Heart left ventricle (tissue), 16 donors: ENCODE measurements around the gene RAI2. TPM values are rescaled to one million over a fixed set of nuclear protein-coding genes. Genes with fewer than 3 reads are reported as not detected.
A peak's percentile ranks its signal among the peaks of the same experiment; 100 is the strongest.
"Not testable (repeated sequence)": the region's sequence is repeated elsewhere in the genome, so short reads cannot be mapped to it uniquely, and the experiment has no call there.

Experiments used
- ATAC-seq, 4 donors: fragments of 200-7000 bp; cut with Tn5 transposase; one replicate each; pipeline ENCODE4 v1.9.1; 2020 to 2022; ENCODE audit warnings: moderate library complexity in 4 of 4, mild to moderate bottlenecking in 3 of 4, moderate number of reproducible peaks in 1 of 4
- DNase-seq, 5 donors: peaks; one replicate each; pipeline ENCODE4 v3.0.0-alpha.2; 2020
- H3K27ac ChIP-seq, 12 donors: fragments of 200-600 bp; sonication (generic) in 4 of 12; one replicate each; pipeline versions ENCODE4 v1.5.0 to v1.8.0; 2016 to 2022; ENCODE audit warnings: mild to moderate bottlenecking in 2 of 12
- H3K27me3 ChIP-seq, 9 donors: fragments of 200-600 bp; sonication (generic) in 2 of 9; one replicate each; pipeline versions ENCODE4 v1.5.1 to v1.8.0; 2016 to 2022; ENCODE audit warnings: mild to moderate bottlenecking in 3 of 9
- H3K36me3 ChIP-seq, 9 donors: fragments of 200-600 bp; sonication (generic) in 2 of 9; one replicate each; pipeline versions ENCODE4 v1.5.0 to v1.8.0; 2018 to 2022; ENCODE audit warnings: mild to moderate bottlenecking in 2 of 9
- H3K4me1 ChIP-seq, 12 donors: fragments of 200-600 bp; sonication (generic) in 4 of 12; one replicate each; pipeline versions ENCODE4 v1.5.0 to v1.8.0; 2016 to 2022; ENCODE audit warnings: mild to moderate bottlenecking in 3 of 12
- H3K4me3 ChIP-seq, 12 donors: fragments of 200-600 bp; sonication (generic) in 4 of 12; one replicate each; pipeline versions ENCODE4 v1.5.0 to v1.8.0; 2017 to 2022; ENCODE audit warnings: mild to moderate bottlenecking in 9 of 12, moderate library complexity in 4 of 12
- H3K9me3 ChIP-seq, 12 donors: fragments of 200-600 bp; sonication (generic) in 4 of 12; one replicate each; pipeline versions ENCODE4 v1.5.0 to v1.8.0; 2016 to 2022; ENCODE audit warnings: mild to moderate bottlenecking in 1 of 12
- POLR2A ChIP-seq, 2 donors: fragments of 450-650 bp; IDR thresholded peaks; one replicate each; pipeline ENCODE4 v1.6.1; 2017; ENCODE audit warnings: antibody characterized with exemption in 2 of 2, mild to moderate bottlenecking in 2 of 2, moderate library complexity in 2 of 2
- WGBS, 4 donors: extraction: QIAGEN DNeasy Blood & Tissue Kit in 2 of 4; methylation state at CpG; one replicate each; pipeline versions ENCODE4 v1.1.5 to v1.1.7; 2013 to 2018; 5-methylcytosine and 5-hydroxymethylcytosine counted together
- intact Hi-C, 10 donors: fragments of 100-400 bp; cut with DNase I; formaldehyde crosslinking; loops; one replicate each; pipeline versions ENCODE4 v1.11.1 to v1.14.2; 2022
- polyA plus RNA-seq, 2 donors: library from polyadenylated mRNA; stranded (reverse); fragments of 200-250 nt; gene quantifications; one replicate each; pipeline ENCODE4 v1.2.3, GENCODE V29; 2013
- total RNA-seq, 9 donors: library from RNA; depleted of rRNA in 2 of 9; stranded (reverse); fragments of >200 nt in 2 of 9; fragmentation: NEBNext Ultra II Directional in 3 of 9; extraction: Animal tissue kit (Norgen Biotek cat#: 25700) in 3 of 9; gene quantifications; one replicate each; pipeline versions ENCODE4 v1.1.0 to v1.2.4, GENCODE V29; 2016 to 2023
- TF ChIP-seq, protein P1 (sequence below), 12 donors: fragments of 200-600 bp; sonication (generic) in 4 of 12; IDR thresholded peaks; one replicate each; pipeline versions ENCODE4 v1.5.0 to v1.8.0; 2018 to 2022; ENCODE audit warnings: antibody characterized with exemption in 12 of 12, mild to moderate bottlenecking in 5 of 12
- donor health status: ischemic (EF 13 %, LVEDD 7.1; RV severe dilation, severe dysfunction).
- donor health status: healthy with polysubstance abuse.
- donor health status: DM: no; HTN: yes; CAD: no.
- donor health status: DM: no; HTN: no; CAD: no.
- donor health status: ischemic (EF 25% LVEDD 6.9; RV normal size, moderate dysfunction).
- donor health status: ischemic (EF 25% LVEDD 5.7; RV mildly dilated, moderate dysfunction).
- donor health status: healthy.
- donor health status: DM: yes; HTN: yes; CAD: no.
- donor health status: ischemic (EF 35%, LVEDD 5.7; RV mildly dilated, moderate dysfunction).
- donor health status: nonischemic (EF 11% LVEDD 7.7; RV severe dilation, severe dysfunction).
- donor health status: DM: yes; HTN: yes; CAD: no.
- donor health status: PGD.
- donor health status: ischemic (EF 29% LVEDD 5.4; RV normal size, mild dysfunction).
- donor health status: nonischemic (EF 23%, LVEDD 6.1; RV moderate dilation, normal function).

Gene RAI2
- total and polyA plus RNA-seq, 11 donors, result 16.2 to 31.3 (median 22.1) TPM

DNA sequence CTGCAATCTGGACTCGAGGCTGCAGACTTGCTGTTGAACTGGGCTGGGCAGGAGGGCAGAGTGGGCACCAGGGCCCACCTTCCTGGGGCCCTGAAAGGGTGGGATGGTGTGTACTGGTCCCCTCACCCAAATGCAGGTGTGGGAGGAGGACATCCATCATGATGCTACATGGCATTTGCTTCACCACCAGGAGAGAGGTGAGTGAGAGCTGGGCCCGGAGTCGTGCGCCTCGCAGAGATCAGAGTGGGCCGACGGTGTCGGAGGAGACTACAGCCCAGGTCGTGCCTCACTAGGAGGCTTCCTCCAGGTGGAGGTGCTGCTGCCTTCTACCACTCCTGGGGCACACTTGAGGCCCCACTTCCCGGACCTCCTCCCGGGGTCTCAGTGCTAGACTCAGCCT is 73.5 kb downstream of the RAI2 start:
- WGBS, 4 donors, result 80 to 93% (median 89%) methylated on average over 11 of the region's 11 CpGs
- no peak for ATAC-seq
- H3K9me3 ChIP-seq, result no peaks in the 10 kb centered on the region

DNA sequence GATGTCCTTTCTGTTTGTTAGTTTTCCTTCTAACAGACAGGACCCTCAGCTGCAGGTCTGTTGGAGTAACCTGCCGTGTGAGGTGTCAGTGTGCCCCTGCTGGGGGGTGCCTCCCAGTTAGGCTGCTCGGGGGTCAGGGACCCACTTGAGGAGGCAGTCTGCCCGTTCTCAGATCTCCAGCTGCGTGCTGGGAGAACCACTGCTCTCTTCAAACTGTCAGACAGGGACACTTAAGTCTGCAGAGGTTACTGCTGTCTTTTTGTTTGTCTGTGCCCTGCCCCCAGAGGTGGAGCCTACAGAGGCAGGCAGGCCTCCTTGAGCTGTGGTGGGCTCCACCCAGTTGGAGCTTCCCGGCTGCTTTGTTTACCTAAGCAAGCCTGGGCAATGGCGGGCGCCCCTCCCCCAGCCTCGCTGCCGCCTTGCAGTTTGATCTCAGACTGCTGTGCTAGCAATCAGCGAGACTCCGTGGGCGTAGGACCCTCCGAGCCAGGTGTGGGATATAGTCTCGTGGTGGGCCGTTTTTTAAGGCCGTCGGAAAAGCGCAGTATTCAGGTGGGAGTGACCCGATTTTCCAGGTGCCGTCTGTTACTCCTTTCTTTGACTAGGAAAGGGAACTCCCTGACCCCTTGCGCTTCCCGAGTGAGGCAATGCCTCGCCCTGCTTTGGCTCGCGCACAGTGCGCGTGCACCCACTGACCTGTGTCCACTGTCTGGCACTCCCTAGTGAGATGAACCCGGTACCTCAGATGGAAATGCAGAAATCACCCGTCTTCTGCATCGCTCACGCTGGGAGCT is 74.3 kb downstream of the RAI2 start:
- H3K36me3 ChIP-seq, ATAC-seq, H3K4me1 ChIP-seq, H3K9me3 ChIP-seq, DNase-seq, H3K27ac ChIP-seq: not testable (repeated sequence)
- WGBS, 4 donors, result 51 to 69% (median 57%) methylated on average over 22 to 26 of the region's 31 CpGs
- intact Hi-C loops, result loop anchor here in 3 of 10 donors (5.0 kb wide), 2 partner anchors 421 to 426 kb away; no protein-coding TSS in a partner anchor
- H3K4me3 ChIP-seq, result peak overlapping the region in 3 of 12 donors; percentile 5 to 9 (median 9)
- H3K27me3 ChIP-seq, result peaks cover 0 to 14% (median 0%) of the 10 kb centered on the region in 9 donors

More for the DNA sequence above, 73.5 kb downstream of the RAI2 start:
- H3K4me1 ChIP-seq, result peaks cover 0 to 4% (median 0%) of the 10 kb centered on the region in 12 donors
- TF ChIP-seq, protein P1, sequence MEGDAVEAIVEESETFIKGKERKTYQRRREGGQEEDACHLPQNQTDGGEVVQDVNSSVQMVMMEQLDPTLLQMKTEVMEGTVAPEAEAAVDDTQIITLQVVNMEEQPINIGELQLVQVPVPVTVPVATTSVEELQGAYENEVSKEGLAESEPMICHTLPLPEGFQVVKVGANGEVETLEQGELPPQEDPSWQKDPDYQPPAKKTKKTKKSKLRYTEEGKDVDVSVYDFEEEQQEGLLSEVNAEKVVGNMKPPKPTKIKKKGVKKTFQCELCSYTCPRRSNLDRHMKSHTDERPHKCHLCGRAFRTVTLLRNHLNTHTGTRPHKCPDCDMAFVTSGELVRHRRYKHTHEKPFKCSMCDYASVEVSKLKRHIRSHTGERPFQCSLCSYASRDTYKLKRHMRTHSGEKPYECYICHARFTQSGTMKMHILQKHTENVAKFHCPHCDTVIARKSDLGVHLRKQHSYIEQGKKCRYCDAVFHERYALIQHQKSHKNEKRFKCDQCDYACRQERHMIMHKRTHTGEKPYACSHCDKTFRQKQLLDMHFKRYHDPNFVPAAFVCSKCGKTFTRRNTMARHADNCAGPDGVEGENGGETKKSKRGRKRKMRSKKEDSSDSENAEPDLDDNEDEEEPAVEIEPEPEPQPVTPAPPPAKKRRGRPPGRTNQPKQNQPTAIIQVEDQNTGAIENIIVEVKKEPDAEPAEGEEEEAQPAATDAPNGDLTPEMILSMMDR (IDR thresholded peaks at IDR 0.05), result no peak
- no peak for TF ChIP-seq POLR2A (IDR thresholded peaks at IDR 0.05)
- intact Hi-C loops, result loop anchor here in 3 of 10 donors (5.0 kb wide), 2 partner anchors 420 to 425 kb away; no protein-coding TSS in a partner anchor
- no peak overlapping the region for H3K27ac ChIP-seq
- no peak overlapping the region for H3K4me3 ChIP-seq
- H3K36me3 ChIP-seq, result no peaks in the 10 kb centered on the region
- peaks cover 0 to 14% (median 0%) of the 10 kb centered on the region in 9 donors for H3K27me3 ChIP-seq
- DNase-seq, result no peak

DNA sequence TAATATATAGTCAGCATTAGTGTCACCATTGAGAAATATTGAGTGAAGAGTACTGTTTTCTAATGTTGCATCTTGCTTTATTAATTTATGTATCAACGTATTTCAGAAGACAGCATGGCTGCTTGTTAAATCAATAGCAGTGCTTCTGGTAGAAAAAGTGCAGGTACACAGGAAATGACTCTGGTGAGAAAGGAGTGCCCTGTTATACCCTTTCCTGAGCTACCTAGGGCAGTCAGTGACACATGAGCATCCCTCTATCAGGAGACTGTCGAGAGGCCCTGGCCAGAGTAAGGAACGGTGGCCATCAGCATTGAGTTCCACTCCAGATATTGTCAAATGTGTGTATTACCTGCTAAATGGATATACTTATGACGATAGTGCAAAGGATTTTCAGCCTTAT is 81.7 kb downstream of the RAI2 start:
- Histone ChIP-seq H3K36me3 (no peaks in the 10 kb centered on the region), H3K4me3 (no peak overlapping the region), H3K4me1 (no peaks in the 10 kb centered on the region), H3K27me3 (no peaks in the 10 kb centered on the region), H3K9me3 (no peaks in the 10 kb centered on the region), H3K27ac (no peak overlapping the region)
- 79 to 88% (median 85%) methylated on average over 4 of the region's 4 CpGs for WGBS, 4 donors
- DNase-seq (no peak), ATAC-seq (no peak)
- TF ChIP-seq, protein P1 (IDR thresholded peaks at IDR 0.05), result no peak
- no peak for TF ChIP-seq POLR2A (IDR thresholded peaks at IDR 0.05)
- intact Hi-C loops, result loop anchor here in 1 of 10 donors (10.0 kb wide), 1 partner anchor 435 kb away; no protein-coding TSS in a partner anchor

DNA sequence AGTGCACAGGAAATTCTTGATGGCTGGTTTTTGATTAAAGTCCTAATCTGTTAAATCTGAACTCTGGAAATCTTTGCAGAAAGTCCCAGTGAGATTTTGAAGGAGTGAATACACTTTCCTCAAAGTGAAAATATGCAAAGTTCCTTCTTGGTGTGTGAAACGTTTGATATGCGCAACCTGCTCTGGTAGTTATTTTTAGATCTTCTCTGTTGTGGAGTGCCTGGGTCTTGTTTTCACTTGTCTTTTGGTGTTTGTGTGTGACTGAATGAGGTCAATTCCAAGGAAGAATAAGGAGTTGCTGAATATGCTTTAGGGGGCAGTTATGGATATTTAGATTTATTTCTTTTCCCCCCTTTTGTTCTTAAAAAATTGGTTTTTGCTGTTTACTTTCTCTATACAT is 82.1 kb downstream of the RAI2 start:
- no peaks in the 10 kb centered on the region for H3K9me3 ChIP-seq
- no peak for ATAC-seq
- no peaks in the 10 kb centered on the region for H3K4me1 ChIP-seq
- intact Hi-C loops, result loop anchor here in 1 of 10 donors (10.0 kb wide), 1 partner anchor 436 kb away; no protein-coding TSS in a partner anchor
- H3K4me3 ChIP-seq, result no peak overlapping the region
- H3K27me3 ChIP-seq, result peaks cover 0 to under 1% (median 0%) of the 10 kb centered on the region in 9 donors
- no peaks in the 10 kb centered on the region for H3K36me3 ChIP-seq
- DNase-seq, result no peak
- no peak for TF ChIP-seq POLR2A (IDR thresholded peaks at IDR 0.05)
- TF ChIP-seq, protein P1 (IDR thresholded peaks at IDR 0.05), result no peak
- H3K27ac ChIP-seq, result no peak overlapping the region
- whole genome bisulfite sequencing, 4 donors, result 24 to 56% (median 38%) methylated on average over 2 of the region's 2 CpGs
